GM21717 (cell line): ENCODE data around the gene RCSD1.

Experiments
- ATAC-seq: cut with Tn5 transposase; IDR thresholded peaks from one replicate; pipeline ENCODE4 v1.9.1; 2021; ENCODE audit warnings: mild to moderate bottlenecking, moderate library complexity; ENCODE audit not compliant: unreplicated experiment

The RCSD1 gene

GRCh38 chr1:167683226-167683625 lies 53.2 kb downstream of the RCSD1 start:
- no peak for ATAC-seq

DNA sequence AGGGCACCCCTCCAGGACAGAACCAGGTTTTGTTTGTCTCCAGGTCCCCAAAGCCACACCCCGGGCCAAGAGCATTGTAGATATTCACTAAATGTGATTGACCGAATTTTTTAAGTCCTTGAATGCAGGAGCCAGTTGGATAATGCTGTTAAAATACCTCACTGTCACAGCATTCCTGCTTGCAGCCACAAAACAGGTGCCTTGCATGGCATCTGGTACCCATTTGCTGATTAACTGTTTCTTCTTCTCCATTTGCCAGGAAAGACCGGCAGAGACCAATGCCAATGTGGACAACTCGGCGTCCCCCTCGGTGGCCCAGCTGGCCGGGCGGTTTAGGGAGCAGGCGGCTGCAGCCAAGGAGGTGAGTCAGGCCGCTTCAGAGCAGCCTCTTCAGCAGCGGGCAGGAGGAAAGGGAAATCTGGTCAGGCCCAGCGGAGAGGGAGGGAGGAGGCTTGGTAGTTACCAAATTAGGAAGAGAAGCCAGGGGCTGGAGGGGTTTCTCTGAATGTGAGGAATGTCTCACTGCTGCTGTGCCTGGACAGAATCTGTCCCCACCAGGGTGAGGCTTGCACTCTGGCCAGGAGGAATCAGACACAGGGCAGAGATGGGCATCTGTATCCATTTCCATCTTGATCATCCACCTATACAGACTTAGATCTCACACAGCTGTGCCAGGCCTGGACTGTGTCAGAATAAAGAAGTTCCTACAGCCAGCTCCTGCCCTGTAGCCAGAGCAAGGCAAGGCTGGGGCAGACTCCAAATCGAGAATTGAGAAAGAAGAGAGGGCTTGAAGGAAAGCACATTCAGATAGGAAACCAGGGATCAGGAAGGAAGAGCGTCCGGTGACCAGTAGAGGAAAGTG lies 53.8 kb downstream of the RCSD1 start:
- ATAC-seq: no peak

- no peak for ATAC-seq
These were observed 55.8 kb downstream of the RCSD1 start for GRCh38 chr1:167685844-167686243.

DNA sequence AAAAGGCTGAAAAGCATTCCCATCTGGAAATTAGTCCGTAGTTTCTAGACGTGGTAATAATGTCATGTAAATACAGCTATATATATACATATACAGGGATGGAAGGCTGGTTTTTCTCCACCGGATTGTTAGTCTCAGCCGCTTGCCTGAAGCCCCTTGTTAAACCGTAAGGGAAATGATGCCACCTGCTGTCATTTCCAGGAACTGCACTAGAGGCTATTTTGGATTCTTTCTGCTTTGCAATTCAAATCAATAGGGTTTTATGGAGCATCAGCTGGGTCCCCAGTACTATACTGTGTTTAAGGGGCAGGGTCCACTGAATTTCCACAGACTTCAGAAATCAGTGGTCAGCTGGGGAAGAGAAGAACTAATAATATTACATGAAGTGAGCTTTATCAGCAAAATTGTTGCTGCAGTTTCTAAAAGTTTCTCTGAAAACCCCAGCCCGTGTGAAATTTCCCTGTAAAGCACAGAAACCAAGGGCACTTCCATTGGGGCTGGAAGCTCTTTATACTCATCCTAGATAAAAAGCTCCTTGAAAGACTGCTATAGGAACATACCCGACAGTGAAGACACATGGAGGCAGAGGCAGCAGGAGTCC lies 58.0 kb downstream of the RCSD1 start:
- peak; percentile 57 for ATAC-seq

- ATAC-seq: no peak
These were observed 59.5 kb downstream of the RCSD1 start for GRCh38 chr1:167689567-167689920.

DNA sequence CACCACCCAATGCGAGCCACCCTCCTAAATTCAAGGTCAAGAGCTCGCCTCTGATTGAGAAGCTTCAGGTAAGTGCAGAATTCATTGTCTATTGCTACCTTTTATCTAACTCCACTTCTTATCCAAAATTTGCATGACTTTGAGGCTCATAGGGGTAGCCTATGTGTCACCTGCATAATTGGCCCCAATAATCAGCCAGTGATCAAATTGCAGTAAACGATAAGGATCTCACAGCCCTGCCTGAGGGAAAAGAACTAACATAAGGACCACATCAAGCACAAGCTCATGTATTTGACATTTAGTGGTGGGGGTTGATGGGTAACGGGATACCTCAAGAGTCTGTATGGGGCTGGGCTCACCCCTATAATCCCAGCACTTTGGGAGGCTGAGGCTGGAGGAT lies 60.0 kb downstream of the RCSD1 start:
- ATAC-seq: no peak

DNA sequence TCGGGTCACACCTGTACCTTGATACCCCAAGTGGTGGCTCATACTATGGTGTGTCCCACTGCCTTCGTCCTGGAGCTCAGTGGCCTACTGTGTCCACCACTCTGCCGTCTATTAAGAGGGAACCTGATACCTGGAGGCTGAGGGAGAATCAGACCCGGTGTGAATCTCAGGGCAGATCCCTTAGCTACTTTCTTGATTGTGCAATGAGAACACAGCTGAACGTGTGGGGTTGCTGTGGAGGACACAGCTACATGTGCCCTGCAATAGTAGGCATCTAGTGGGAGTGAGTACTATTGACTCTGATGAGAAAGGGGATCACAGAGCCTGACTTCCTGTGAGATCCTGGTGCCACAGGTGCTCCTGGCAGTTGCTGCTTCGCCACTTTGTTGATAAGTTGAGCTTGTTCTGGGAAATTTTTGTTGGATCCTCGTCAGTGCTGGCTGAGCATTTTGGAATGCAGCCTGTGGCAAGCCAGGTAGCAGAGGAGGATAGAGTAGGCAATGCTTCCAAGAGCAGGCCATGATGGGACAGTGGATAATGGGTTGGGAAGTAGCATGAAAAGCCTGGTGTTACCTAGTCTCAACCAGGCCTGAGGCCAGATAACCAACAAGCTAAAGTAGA lies 63.5 kb downstream of the RCSD1 start:
- ATAC-seq: no peak

DNA sequence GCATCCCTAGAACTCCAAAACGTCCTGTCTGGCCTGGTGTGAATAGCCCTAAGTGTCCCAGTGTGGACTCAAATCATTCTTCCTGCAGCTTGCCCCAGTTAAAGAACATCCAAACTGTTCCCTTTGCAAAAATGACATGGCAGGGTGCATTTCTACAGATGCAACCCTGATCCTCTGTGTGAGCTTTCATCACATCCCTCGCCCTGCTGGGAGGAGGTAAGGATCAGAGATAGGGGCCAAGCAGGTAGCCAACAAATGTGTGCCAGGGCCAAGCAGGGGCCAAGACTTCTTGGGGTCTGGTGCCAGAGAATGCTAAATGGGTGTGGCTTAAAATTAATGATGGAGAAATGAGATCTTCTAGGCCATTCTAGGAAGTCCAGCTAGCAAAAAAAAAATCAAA lies 64.7 kb downstream of the RCSD1 start:
- ATAC-seq: no peak

DNA sequence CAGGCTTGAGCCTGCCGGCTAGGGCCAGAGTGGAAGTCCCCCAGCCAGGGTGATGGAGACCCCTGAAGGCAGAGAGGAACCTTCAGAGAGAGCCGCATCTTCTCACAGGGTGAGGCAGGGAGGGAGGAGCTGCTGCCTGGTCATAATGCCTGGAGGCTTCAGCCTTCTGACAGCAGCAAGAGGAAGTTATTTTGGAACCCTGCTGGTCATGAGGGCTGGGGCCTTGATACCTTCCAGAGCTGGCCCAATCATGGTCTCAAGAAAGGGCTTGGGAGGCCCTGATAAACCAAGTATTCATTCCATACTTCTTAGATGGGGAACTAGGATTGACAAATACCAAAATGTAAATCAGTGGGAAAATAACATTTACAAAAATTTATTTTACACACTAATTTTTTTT lies 65.1 kb downstream of the RCSD1 start:
- ATAC-seq: no peak

- ATAC-seq: no peak
These were observed 65.9 kb downstream of the RCSD1 start for GRCh38 chr1:167695756-167696561.

DNA sequence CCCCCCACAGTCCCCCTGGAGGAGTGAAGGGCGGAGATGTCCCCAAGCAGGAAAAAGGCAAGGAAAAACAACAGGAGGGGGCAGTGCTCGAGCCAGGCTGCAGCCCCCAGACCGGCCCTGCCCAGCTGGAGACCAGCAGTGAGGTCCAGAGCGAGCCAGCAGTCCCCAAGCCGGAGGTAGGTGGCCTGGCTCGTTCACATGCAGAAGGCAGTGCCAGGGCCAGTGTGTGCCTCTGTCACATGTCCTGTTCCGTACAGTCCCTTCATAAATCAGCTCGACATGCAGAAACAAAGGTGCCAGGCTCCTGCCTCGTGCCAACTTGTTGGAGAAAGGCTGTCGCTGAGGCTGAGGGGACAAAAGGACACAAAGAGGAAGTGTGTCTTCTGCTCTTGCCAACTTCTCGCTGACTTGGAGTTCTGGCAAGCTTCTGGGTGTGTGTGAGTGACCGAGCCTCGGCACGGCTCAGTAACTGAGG lies 67.7 kb downstream of the RCSD1 start:
- no peak for ATAC-seq

GRCh38 chr1:167698313-167698712 lies 68.3 kb downstream of the RCSD1 start:
- ATAC-seq: no peak

GRCh38 chr1:167701510-167701909 lies 71.5 kb downstream of the RCSD1 start:
- no peak for ATAC-seq

GRCh38 chr1:167703557-167703956 lies 73.5 kb downstream of the RCSD1 start:
- ATAC-seq: no peak

GRCh38 chr1:167704715-167705114 lies 74.7 kb downstream of the RCSD1 start:
- ATAC-seq: no peak

- ATAC-seq: no peak
These were observed 75.2 kb downstream of the RCSD1 start for GRCh38 chr1:167705250-167705649.

- ATAC-seq: no peak
These were observed 76.3 kb downstream of the RCSD1 start for GRCh38 chr1:167706363-167706762.

GRCh38 chr1:167706931-167707877 lies 77.2 kb downstream of the RCSD1 start:
- peak; percentile 50 for ATAC-seq

DNA sequence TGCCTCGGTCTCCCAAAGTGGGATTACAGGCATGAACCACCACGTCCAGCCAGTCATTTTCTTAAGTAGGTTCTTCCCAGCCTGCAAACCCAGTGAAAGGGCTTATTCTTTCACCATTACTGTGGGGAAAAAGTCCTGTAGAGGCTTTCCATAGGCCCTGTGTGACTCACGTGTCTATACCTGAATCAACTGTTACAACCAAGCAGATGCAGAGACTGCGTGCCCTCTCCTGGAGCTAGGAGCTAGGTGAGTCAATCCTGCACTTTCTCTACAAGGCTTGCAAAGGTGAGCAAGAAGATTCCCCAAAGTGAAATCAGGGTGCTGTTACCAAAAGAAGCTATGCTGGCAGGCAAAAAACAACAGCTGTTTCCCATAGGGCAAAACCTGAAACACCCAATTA lies 77.9 kb downstream of the RCSD1 start:
- ATAC-seq: no peak

DNA sequence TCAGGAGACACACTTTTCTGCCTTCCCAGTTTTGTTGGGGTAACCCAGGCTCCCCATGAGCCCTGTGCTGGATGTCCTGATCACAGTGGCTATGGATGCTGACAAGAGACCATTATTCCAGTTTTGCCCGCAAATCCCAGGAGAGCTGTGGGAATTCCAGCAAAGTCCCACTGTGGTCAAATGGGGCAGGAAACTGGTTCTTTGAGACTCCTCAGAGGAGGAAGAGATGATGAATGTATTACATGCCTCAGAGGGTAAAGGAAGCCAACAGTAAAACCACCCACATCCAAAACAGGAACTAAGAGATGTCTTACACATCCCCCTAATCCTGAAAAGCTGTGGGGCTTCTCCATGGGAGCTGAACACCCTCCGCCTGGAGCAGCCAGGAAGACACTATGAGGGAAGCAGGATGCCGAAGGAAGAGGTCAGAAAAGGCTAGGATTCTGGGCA lies 78.9 kb downstream of the RCSD1 start:
- ATAC-seq: no peak
